K562 (cell line): ENCODE results near the gene ZNF865. TPM values are rescaled to one million over a fixed set of nuclear protein-coding genes. Genes with fewer than 3 reads are reported as not detected.

ENCODE experiments used
- CHAMP1 ChIP-seq: fragments of 450-650 bp; IDR thresholded peaks from 2 replicates; pipeline ENCODE4 v1.6.1; 2016; ENCODE audit warnings: mild to moderate bottlenecking
- ETS1 ChIP-seq: conservative IDR thresholded peaks from 2 replicates; pipeline ENCODE4 v1.6.1; 2011; ENCODE audit warnings: low read depth, mild to moderate bottlenecking, low read length; ENCODE audit not compliant: control insufficient read depth
- FOXJ3 ChIP-seq: sonication (generic); formaldehyde crosslinking; IDR thresholded peaks from 2 replicates; pipeline ENCODE4 v1.4.0; 2020; ENCODE audit warnings: mild to moderate bottlenecking, missing genetic modification reagents
- GABPA ChIP-seq: fragments of 200-800 bp; sonication (Bioruptor generic); conservative IDR thresholded peaks from 2 replicates; pipeline ENCODE4 v1.6.1; 2016; ENCODE audit warnings: low read depth, missing genetic modification characterization, missing compliant biosample characterization
- GTF2A2 ChIP-seq: IDR thresholded peaks from 2 replicates; pipeline ENCODE4 v1.6.1; 2016; ENCODE audit warnings: mild to moderate bottlenecking, missing genetic modification characterization, missing compliant biosample characterization
- HDAC8 ChIP-seq: fragments of 450-650 bp; IDR thresholded peaks from 2 replicates; pipeline ENCODE4 v1.6.1; 2016; ENCODE audit warnings: mild to moderate bottlenecking, missing genetic modification characterization, moderate library complexity, missing compliant biosample characterization
- NUFIP1 ChIP-seq: fragments of 450-650 bp; IDR thresholded peaks from 2 replicates; pipeline ENCODE4 v1.6.1; 2018; ENCODE audit not compliant: partially characterized antibody
- POLR2G ChIP-seq: fragments of 200-400 bp; formaldehyde crosslinking; IDR thresholded peaks from 2 replicates; pipeline ENCODE4 v1.6.1; 2017; ENCODE audit warnings: low read depth, mild to moderate bottlenecking, antibody characterized with exemption, low read length, moderate library complexity
- REST ChIP-seq, 2 experiments: fragments of 450-650 bp; formaldehyde crosslinking in 1 of 2; IDR thresholded peaks; 2 replicates each; pipeline versions ENCODE4 v1.4.0 to v1.6.1; 2014 to 2020; ENCODE audit warnings: mild to moderate bottlenecking in 2 of 2, borderline replicate concordance in 1 of 2, low read depth in 1 of 2
- SREBF2 ChIP-seq: sonication (generic); formaldehyde crosslinking; IDR thresholded peaks from 2 replicates; pipeline ENCODE4 v1.4.0; 2020; ENCODE audit warnings: mild to moderate bottlenecking, missing genetic modification reagents
- ZBTB26 ChIP-seq: fragments of 450-650 bp; formaldehyde crosslinking; IDR thresholded peaks from 2 replicates; pipeline ENCODE4 v1.4.0; 2022; ENCODE audit warnings: missing genetic modification characterization
- ZBTB5 ChIP-seq: fragments of 450-650 bp; IDR thresholded peaks from 2 replicates; pipeline ENCODE4 v1.6.1; 2017; ENCODE audit warnings: antibody characterized with exemption
- ZNF76 ChIP-seq: fragments of 250-450 bp; sonication (Bioruptor Pico); IDR thresholded peaks from 2 replicates; pipeline ENCODE4 v1.4.0; 2020; ENCODE audit warnings: mild to moderate bottlenecking, moderate library complexity, borderline replicate concordance
- polyA plus RNA-seq, 8 experiments: library from polyadenylated mRNA; depleted of rRNA in 4 of 8; stranded (reverse) in 5 of 8; unstranded in 3 of 8; fragments of >200 nt; fragmentation: Nextera tagmentation in 2 of 8; fragmentation: Illumina TruSeq in 1 of 8; extraction: Ambion mirVana in 2 of 8; extraction: Trizol in 1 of 8; gene quantifications; 2 replicates each; pipeline versions ENCODE4 v1.2.1 to v1.2.3, GENCODE V29; 2011 to 2014; ENCODE audit warnings: inconsistent platforms in 1 of 8, missing spikeins in 1 of 8
- total RNA-seq, 7 experiments: library from RNA; depleted of rRNA in 6 of 7; stranded (reverse); fragments of >200 nt in 6 of 7; fragmentation: Illumina TruSeq in 2 of 7; extraction: Trizol in 2 of 7; gene quantifications; 2 replicates each; pipeline versions ENCODE4 v1.2.1 to v1.2.3, GENCODE V29; 2011 to 2021; ENCODE audit warnings: low replicate concordance in 1 of 7

The ZNF865 gene
- total and polyA plus RNA-seq, 9 of the 15 experiments (the other 6 are each of a cell fraction or from before 2014, with no cell fraction given) = 0.40 to 18.8 (median 1.6) TPM; not detected in 2

- no peak for TF ChIP-seq REST (IDR thresholded peaks at IDR 0.05; ENCODE audit: borderline replicate concordance)
- no peak for TF ChIP-seq REST (CRISPR knock-in tag; IDR thresholded peaks at IDR 0.05; ENCODE audit: low read depth)
- TF ChIP-seq ZBTB5 = no peak
- no peak for TF ChIP-seq ZBTB26 (CRISPR knock-in tag)
- TF ChIP-seq POLR2G = peak; percentile 76
- no peak for TF ChIP-seq GTF2A2 (tag)
- TF ChIP-seq FOXJ3 (CRISPR knock-in tag) = no peak
- TF ChIP-seq ETS1 = 0 out of 2 replicates have a peak, but pooled peaks have one; percentile 18
- TF ChIP-seq ZNF76 (CRISPR knock-in tag) = no peak
- no peak for TF ChIP-seq CHAMP1
- TF ChIP-seq SREBF2 (CRISPR knock-in tag) = no peak
- no peak for TF ChIP-seq HDAC8
- no peak for TF ChIP-seq NUFIP1
- no peak for TF ChIP-seq GABPA (tag)
Observed at GRCh38 chr19:55643887-55644176, 38.4 kb downstream of the ZNF865 start (continued).
